ENCODE measurements around the gene TEX29.

Gene TEX29

GRCh38 chr13:111319998-111320911 lies at the start of gene TEX29:
Gene TEX29 (plus strand): TSS chr13:111320642. CDS start chr13:111320891, 249 bp downstream.
- DNase-seq (ENCODE audit: low spot score): no peak

GRCh38 chr13:111270765-111271698 lies 49.4 kb upstream of the TEX29 start:
- DNase-seq (ENCODE audit: low spot score): no peak

GRCh38 chr13:111272117-111272516 lies 48.3 kb upstream of the TEX29 start:
- no peak for DNase-seq (ENCODE audit: low spot score)

GRCh38 chr13:111275382-111275781 lies 45.1 kb upstream of the TEX29 start:
- DNase-seq (ENCODE audit: low spot score): no peak

- DNase-seq (ENCODE audit: low spot score): peak; percentile 4
Measured at GRCh38 chr13:111275995-111276618, 44.3 kb upstream of the TEX29 start.

GRCh38 chr13:111278258-111278657 lies 42.2 kb upstream of the TEX29 start:
- DNase-seq (ENCODE audit: low spot score): no peak

- no peak for DNase-seq (ENCODE audit: low spot score)
Measured at GRCh38 chr13:111278743-111279652, 41.4 kb upstream of the TEX29 start.

- no peak for DNase-seq (ENCODE audit: low spot score)
Measured at GRCh38 chr13:111280226-111280625, 40.2 kb upstream of the TEX29 start.

GRCh38 chr13:111280681-111281585 lies 39.5 kb upstream of the TEX29 start:
- no peak for DNase-seq (ENCODE audit: low spot score)

GRCh38 chr13:111281751-111282311 lies 38.6 kb upstream of the TEX29 start:
- DNase-seq (ENCODE audit: low spot score): no peak

GRCh38 chr13:111282425-111282824 lies 38.0 kb upstream of the TEX29 start:
- DNase-seq (ENCODE audit: low spot score): no peak

GRCh38 chr13:111282997-111283396 lies 37.4 kb upstream of the TEX29 start:
- no peak for DNase-seq (ENCODE audit: low spot score)

- DNase-seq (ENCODE audit: low spot score): no peak
Measured at GRCh38 chr13:111283457-111283856, 37.0 kb upstream of the TEX29 start.

GRCh38 chr13:111283991-111284390 lies 36.5 kb upstream of the TEX29 start:
- DNase-seq (ENCODE audit: low spot score): no peak

- no peak for DNase-seq (ENCODE audit: low spot score)
Measured at GRCh38 chr13:111284565-111284964, 35.9 kb upstream of the TEX29 start.

GRCh38 chr13:111286162-111286561 lies 34.3 kb upstream of the TEX29 start:
- DNase-seq (ENCODE audit: low spot score): no peak

- no peak for DNase-seq (ENCODE audit: low spot score)
Measured at GRCh38 chr13:111286749-111287148, 33.7 kb upstream of the TEX29 start.

GRCh38 chr13:111287201-111287600 lies 33.2 kb upstream of the TEX29 start:
- no peak for DNase-seq (ENCODE audit: low spot score)

- DNase-seq (ENCODE audit: low spot score): no peak
Measured at GRCh38 chr13:111288276-111288675, 32.2 kb upstream of the TEX29 start.

- no peak for DNase-seq (ENCODE audit: low spot score)
Measured at GRCh38 chr13:111289251-111289650, 31.2 kb upstream of the TEX29 start.
